Body of pancreas (tissue), 4 donors: ENCODE results near the gene DZIP1.

Experiments
- CTCF ChIP-seq, 7 experiments: fragments of 450-650 bp in 4 of 7; fragments of 200-600 bp in 3 of 7; sonication (generic) in 3 of 7; IDR thresholded peaks; one replicate each; pipeline ENCODE4 v1.5.1; 2016 to 2019; ENCODE audit warnings: antibody characterized with exemption in 7 of 7
- POLR2A ChIP-seq, 3 donors: fragments of 450-650 bp; IDR thresholded peaks; one replicate each; pipeline ENCODE4 v1.6.1; 2016; ENCODE audit warnings: antibody characterized with exemption in 3 of 3, mild to moderate bottlenecking in 2 of 3

GRCh38 chr13:95546919-95547318 lies 97.6 kb downstream of the DZIP1 start:
- no peak for TF ChIP-seq CTCF (IDR thresholded peaks at IDR 0.05)
- TF ChIP-seq POLR2A (IDR thresholded peaks at IDR 0.05): no peak
